Measurements from ENCODE around the gene GUSB.

GRCh38 chr7:65971021-65971420 lies 11.0 kb downstream of the GUSB start:
- TF ChIP-seq POLR2AphosphoS5 (IDR thresholded peaks at IDR 0.05; ENCODE audit: borderline replicate concordance, low read depth, low read length) = no peak
- no peak for TF ChIP-seq EZH2 (IDR thresholded peaks at IDR 0.05)
- no peak for TF ChIP-seq FOXP2 (optimal IDR thresholded peaks at IDR 0.05; ENCODE audit: control extremely low read depth, extremely low read length, insufficient read depth)

Data from SK-N-MC (cell line).